ENCODE measurements around the gene SASS6.

DNA sequence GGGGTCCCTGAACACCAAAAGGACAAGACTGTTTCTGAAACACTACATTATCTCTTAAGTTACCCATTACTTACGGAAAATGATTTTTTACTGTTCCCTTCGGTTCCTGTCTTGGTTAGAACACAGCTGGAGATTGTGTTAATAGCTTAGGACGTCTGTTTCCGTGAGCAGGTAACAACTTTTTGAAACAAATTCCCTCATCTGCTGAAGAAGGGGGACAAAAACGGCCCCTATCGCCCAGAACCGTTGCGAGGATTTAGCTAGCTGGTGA is 95.1 kb downstream of the SASS6 start:
- TF ChIP-seq, protein P1, sequence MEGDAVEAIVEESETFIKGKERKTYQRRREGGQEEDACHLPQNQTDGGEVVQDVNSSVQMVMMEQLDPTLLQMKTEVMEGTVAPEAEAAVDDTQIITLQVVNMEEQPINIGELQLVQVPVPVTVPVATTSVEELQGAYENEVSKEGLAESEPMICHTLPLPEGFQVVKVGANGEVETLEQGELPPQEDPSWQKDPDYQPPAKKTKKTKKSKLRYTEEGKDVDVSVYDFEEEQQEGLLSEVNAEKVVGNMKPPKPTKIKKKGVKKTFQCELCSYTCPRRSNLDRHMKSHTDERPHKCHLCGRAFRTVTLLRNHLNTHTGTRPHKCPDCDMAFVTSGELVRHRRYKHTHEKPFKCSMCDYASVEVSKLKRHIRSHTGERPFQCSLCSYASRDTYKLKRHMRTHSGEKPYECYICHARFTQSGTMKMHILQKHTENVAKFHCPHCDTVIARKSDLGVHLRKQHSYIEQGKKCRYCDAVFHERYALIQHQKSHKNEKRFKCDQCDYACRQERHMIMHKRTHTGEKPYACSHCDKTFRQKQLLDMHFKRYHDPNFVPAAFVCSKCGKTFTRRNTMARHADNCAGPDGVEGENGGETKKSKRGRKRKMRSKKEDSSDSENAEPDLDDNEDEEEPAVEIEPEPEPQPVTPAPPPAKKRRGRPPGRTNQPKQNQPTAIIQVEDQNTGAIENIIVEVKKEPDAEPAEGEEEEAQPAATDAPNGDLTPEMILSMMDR (IDR thresholded peaks at IDR 0.05), result no peak
- no peak for TF ChIP-seq ZFX (IDR thresholded peaks at IDR 0.05; ENCODE audit: borderline replicate concordance)

All from 22Rv1 (cell line).